ENCODE measurements around the gene BEAN1.

DNA sequence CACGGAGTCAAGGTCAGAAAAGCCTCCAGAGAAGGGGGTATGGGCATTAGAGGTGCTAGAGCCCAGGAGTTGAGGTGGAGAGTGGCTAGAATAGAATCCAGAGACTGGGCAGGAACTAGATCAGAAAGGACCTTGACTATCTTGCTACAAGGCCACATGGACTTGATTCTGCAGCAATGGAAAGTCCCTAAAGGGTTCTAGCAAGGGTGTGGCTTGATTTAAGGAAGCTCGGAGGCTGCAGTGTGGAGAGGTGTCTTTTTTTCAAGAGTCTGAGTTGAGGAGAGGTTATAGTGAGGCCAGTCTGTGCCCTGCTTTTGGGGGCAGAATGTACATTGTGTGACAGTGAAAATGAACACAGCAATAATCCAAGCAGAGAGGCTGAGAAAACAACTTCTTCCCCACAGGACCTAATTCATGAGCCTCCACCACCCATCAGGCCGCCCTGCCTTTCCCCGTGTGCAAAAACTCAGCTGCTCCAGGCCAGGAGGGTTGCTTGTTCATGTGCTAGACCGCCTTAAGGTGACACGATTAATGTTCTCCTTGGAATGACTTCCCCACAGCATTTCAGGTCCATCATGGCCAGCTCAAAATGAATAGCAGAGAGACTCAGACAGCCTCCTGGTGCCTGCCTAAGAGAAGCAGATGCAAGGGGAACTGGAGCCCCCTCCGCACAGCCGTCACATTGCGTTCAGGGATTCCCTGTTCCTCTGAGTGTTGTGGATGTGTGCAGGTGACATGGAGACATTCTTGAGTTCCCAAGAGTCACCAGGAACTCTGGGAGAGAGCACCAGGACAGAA lies 8.7 kb upstream of the BEAN1 start:
- TF ChIP-seq, protein P1, sequence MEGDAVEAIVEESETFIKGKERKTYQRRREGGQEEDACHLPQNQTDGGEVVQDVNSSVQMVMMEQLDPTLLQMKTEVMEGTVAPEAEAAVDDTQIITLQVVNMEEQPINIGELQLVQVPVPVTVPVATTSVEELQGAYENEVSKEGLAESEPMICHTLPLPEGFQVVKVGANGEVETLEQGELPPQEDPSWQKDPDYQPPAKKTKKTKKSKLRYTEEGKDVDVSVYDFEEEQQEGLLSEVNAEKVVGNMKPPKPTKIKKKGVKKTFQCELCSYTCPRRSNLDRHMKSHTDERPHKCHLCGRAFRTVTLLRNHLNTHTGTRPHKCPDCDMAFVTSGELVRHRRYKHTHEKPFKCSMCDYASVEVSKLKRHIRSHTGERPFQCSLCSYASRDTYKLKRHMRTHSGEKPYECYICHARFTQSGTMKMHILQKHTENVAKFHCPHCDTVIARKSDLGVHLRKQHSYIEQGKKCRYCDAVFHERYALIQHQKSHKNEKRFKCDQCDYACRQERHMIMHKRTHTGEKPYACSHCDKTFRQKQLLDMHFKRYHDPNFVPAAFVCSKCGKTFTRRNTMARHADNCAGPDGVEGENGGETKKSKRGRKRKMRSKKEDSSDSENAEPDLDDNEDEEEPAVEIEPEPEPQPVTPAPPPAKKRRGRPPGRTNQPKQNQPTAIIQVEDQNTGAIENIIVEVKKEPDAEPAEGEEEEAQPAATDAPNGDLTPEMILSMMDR (IDR thresholded peaks at IDR 0.05), result no peak
- no peak for TF ChIP-seq HMGA2 (CRISPR knock-in tag; IDR thresholded peaks at IDR 0.05)

All from WTC11 (cell line).